Measurements from ENCODE around the gene MMS19. TPM values are rescaled to one million over a fixed set of nuclear protein-coding genes. Genes with fewer than 3 reads are reported as not detected.
A peak's percentile ranks its signal among the peaks of the same experiment; 100 is the strongest.
"Not testable (repeated sequence)": the region's sequence is repeated elsewhere in the genome, so short reads cannot be mapped to it uniquely, and the experiment has no call there.

MMS19 gene
- polyA plus RNA-seq, 2 donors, result 37.8 to 45.1 TPM

GRCh38 chr10:97538839-97539238, 40.6 kb upstream of the MMS19 start:
- H3K4me1 ChIP-seq (ENCODE audit: control insufficient read depth in 2 of 2, insufficient read depth in 2 of 2, low read length in 1 of 2), result peaks cover 9 to 26% of the 10 kb centered on the region in 2 donors
- peak overlapping the region; percentile 69 to 75 for H3K27ac ChIP-seq (ENCODE audit: low read depth in 2 of 2, low read length in 1 of 2)
- 59 to 75% methylated on average over 4 of the region's 4 CpGs for WGBS, 2 donors

GRCh38 chr10:97538411-97538810, 40.2 kb upstream of the MMS19 start:
- H3K27ac ChIP-seq (ENCODE audit: low read depth in 2 of 2, low read length in 1 of 2), result peak overlapping the region; percentile 36 to 75
- no peak overlapping the region for H3K4me3 ChIP-seq (ENCODE audit: low read depth in 1 of 2, low read length in 2 of 2)
- peaks cover 9 to 24% of the 10 kb centered on the region in 2 donors for H3K4me1 ChIP-seq (ENCODE audit: control insufficient read depth in 2 of 2, insufficient read depth in 2 of 2, low read length in 1 of 2)
- H3K36me3 ChIP-seq (ENCODE audit: control insufficient read depth in 2 of 2, insufficient read depth in 2 of 2, low read length in 1 of 2), result no peaks in the 10 kb centered on the region
- 57 to 66% methylated on average over 4 of the region's 4 CpGs for WGBS, 2 donors
- H3K9me3 ChIP-seq (ENCODE audit: control insufficient read depth in 2 of 2, insufficient read depth in 1 of 2, low read depth in 1 of 2, low read length in 1 of 2), result no peaks in the 10 kb centered on the region
- no peaks in the 10 kb centered on the region for H3K27me3 ChIP-seq (ENCODE audit: control insufficient read depth in 1 of 2, insufficient read depth in 2 of 2, low read length in 2 of 2)

More at GRCh38 chr10:97538839-97539238, 40.6 kb upstream of the MMS19 start:
- Histone ChIP-seq H3K9me3 (ENCODE audit: control insufficient read depth in 2 of 2, insufficient read depth in 1 of 2, low read depth in 1 of 2, low read length in 1 of 2) (no peaks in the 10 kb centered on the region), H3K27me3 (ENCODE audit: control insufficient read depth in 1 of 2, insufficient read depth in 2 of 2, low read length in 2 of 2) (no peaks in the 10 kb centered on the region), H3K36me3 (ENCODE audit: control insufficient read depth in 2 of 2, insufficient read depth in 2 of 2, low read length in 1 of 2) (no peaks in the 10 kb centered on the region), H3K4me3 (ENCODE audit: low read depth in 1 of 2, low read length in 2 of 2) (no peak overlapping the region)

- no peaks in the 10 kb centered on the region for H3K27me3 ChIP-seq (ENCODE audit: control insufficient read depth in 1 of 2, insufficient read depth in 2 of 2, low read length in 2 of 2)
- H3K4me3 ChIP-seq (ENCODE audit: low read depth in 1 of 2, low read length in 2 of 2), result no peak overlapping the region
- H3K36me3 ChIP-seq (ENCODE audit: control insufficient read depth in 2 of 2, insufficient read depth in 2 of 2, low read length in 1 of 2), result no peaks in the 10 kb centered on the region
- H3K9me3 ChIP-seq (ENCODE audit: control insufficient read depth in 2 of 2, insufficient read depth in 1 of 2, low read depth in 1 of 2, low read length in 1 of 2), result no peaks in the 10 kb centered on the region
- no peak overlapping the region for H3K27ac ChIP-seq (ENCODE audit: low read depth in 2 of 2, low read length in 1 of 2)
- peaks cover 2 to 17% of the 10 kb centered on the region in 2 donors for H3K4me1 ChIP-seq (ENCODE audit: control insufficient read depth in 2 of 2, insufficient read depth in 2 of 2, low read length in 1 of 2)
- WGBS, 2 donors, result 89 to 91% methylated on average over 5 of the region's 5 CpGs
Measured at GRCh38 chr10:97537186-97537869, 39.1 kb upstream of the MMS19 start.

GRCh38 chr10:97534746-97535367, 36.6 kb upstream of the MMS19 start:
- WGBS, 2 donors, result 84 to 90% methylated on average over 6 of the region's 6 CpGs
- no peaks in the 10 kb centered on the region for H3K36me3 ChIP-seq (ENCODE audit: control insufficient read depth in 2 of 2, insufficient read depth in 2 of 2, low read length in 1 of 2)
- peaks cover 0 to 8% of the 10 kb centered on the region in 2 donors for H3K4me1 ChIP-seq (ENCODE audit: control insufficient read depth in 2 of 2, insufficient read depth in 2 of 2, low read length in 1 of 2)
- no peak overlapping the region for H3K27ac ChIP-seq (ENCODE audit: low read depth in 2 of 2, low read length in 1 of 2)
- no peaks in the 10 kb centered on the region for H3K27me3 ChIP-seq (ENCODE audit: control insufficient read depth in 1 of 2, insufficient read depth in 2 of 2, low read length in 2 of 2)
- H3K9me3 ChIP-seq (ENCODE audit: control insufficient read depth in 2 of 2, insufficient read depth in 1 of 2, low read depth in 1 of 2, low read length in 1 of 2), result no peaks in the 10 kb centered on the region
- no peak overlapping the region for H3K4me3 ChIP-seq (ENCODE audit: low read depth in 1 of 2, low read length in 2 of 2)

GRCh38 chr10:97533888-97534287, 35.7 kb upstream of the MMS19 start:
- Histone ChIP-seq H3K9me3 (ENCODE audit: control insufficient read depth in 2 of 2, insufficient read depth in 1 of 2, low read depth in 1 of 2, low read length in 1 of 2) (no peaks in the 10 kb centered on the region), H3K4me3 (ENCODE audit: low read depth in 1 of 2, low read length in 2 of 2) (no peak overlapping the region), H3K4me1 (ENCODE audit: control insufficient read depth in 2 of 2, insufficient read depth in 2 of 2, low read length in 1 of 2) (peaks cover 0 to 4% of the 10 kb centered on the region in 2 donors), H3K36me3 (ENCODE audit: control insufficient read depth in 2 of 2, insufficient read depth in 2 of 2, low read length in 1 of 2) (no peaks in the 10 kb centered on the region), H3K27me3 (ENCODE audit: control insufficient read depth in 1 of 2, insufficient read depth in 2 of 2, low read length in 2 of 2) (no peaks in the 10 kb centered on the region), H3K27ac (ENCODE audit: low read depth in 2 of 2, low read length in 1 of 2) (no peak overlapping the region)
- 70 to 82% methylated on average over 6 of the region's 6 CpGs for WGBS, 2 donors

GRCh38 chr10:97532935-97533671, 34.9 kb upstream of the MMS19 start:
- H3K27ac ChIP-seq (ENCODE audit: low read depth in 2 of 2, low read length in 1 of 2), result no peak overlapping the region
- H3K36me3 ChIP-seq (ENCODE audit: control insufficient read depth in 2 of 2, insufficient read depth in 2 of 2, low read length in 1 of 2), result no peaks in the 10 kb centered on the region
- H3K9me3 ChIP-seq (ENCODE audit: control insufficient read depth in 2 of 2, insufficient read depth in 1 of 2, low read depth in 1 of 2, low read length in 1 of 2), result no peaks in the 10 kb centered on the region
- 75 to 82% methylated on average over 12 of the region's 12 CpGs for WGBS, 2 donors
- no peaks in the 10 kb centered on the region for H3K27me3 ChIP-seq (ENCODE audit: control insufficient read depth in 1 of 2, insufficient read depth in 2 of 2, low read length in 2 of 2)
- H3K4me1 ChIP-seq (ENCODE audit: control insufficient read depth in 2 of 2, insufficient read depth in 2 of 2, low read length in 1 of 2), result peaks cover 0 to 4% of the 10 kb centered on the region in 2 donors
- no peak overlapping the region for H3K4me3 ChIP-seq (ENCODE audit: low read depth in 1 of 2, low read length in 2 of 2)

- H3K36me3 ChIP-seq (ENCODE audit: control insufficient read depth in 2 of 2, insufficient read depth in 2 of 2, low read length in 1 of 2), result no peaks in the 10 kb centered on the region
Measured at GRCh38 chr10:97531401-97531986, 33.3 kb upstream of the MMS19 start.

GRCh38 chr10:97529685-97530465, 31.7 kb upstream of the MMS19 start:
- Histone ChIP-seq H3K4me1 (ENCODE audit: control insufficient read depth in 2 of 2, insufficient read depth in 2 of 2, low read length in 1 of 2) (peaks cover 0 to 4% of the 10 kb centered on the region in 2 donors), H3K27me3 (ENCODE audit: control insufficient read depth in 1 of 2, insufficient read depth in 2 of 2, low read length in 2 of 2) (no peaks in the 10 kb centered on the region), H3K9me3 (ENCODE audit: control insufficient read depth in 2 of 2, insufficient read depth in 1 of 2, low read depth in 1 of 2, low read length in 1 of 2) (no peaks in the 10 kb centered on the region), H3K36me3 (ENCODE audit: control insufficient read depth in 2 of 2, insufficient read depth in 2 of 2, low read length in 1 of 2) (no peaks in the 10 kb centered on the region), H3K27ac (ENCODE audit: low read depth in 2 of 2, low read length in 1 of 2) (no peak overlapping the region), H3K4me3 (ENCODE audit: low read depth in 1 of 2, low read length in 2 of 2) (no peak overlapping the region)
- WGBS, 2 donors, result 64 to 68% methylated on average over 9 to 14 of the region's 14 CpGs

More at GRCh38 chr10:97531401-97531986, 33.3 kb upstream of the MMS19 start:
- 87 to 91% methylated on average over 10 of the region's 10 CpGs for WGBS, 2 donors
- no peaks in the 10 kb centered on the region for H3K27me3 ChIP-seq (ENCODE audit: control insufficient read depth in 1 of 2, insufficient read depth in 2 of 2, low read length in 2 of 2)
- no peak overlapping the region for H3K4me3 ChIP-seq (ENCODE audit: low read depth in 1 of 2, low read length in 2 of 2)
- peaks cover 0 to 4% of the 10 kb centered on the region in 2 donors for H3K4me1 ChIP-seq (ENCODE audit: control insufficient read depth in 2 of 2, insufficient read depth in 2 of 2, low read length in 1 of 2)
- H3K9me3 ChIP-seq (ENCODE audit: control insufficient read depth in 2 of 2, insufficient read depth in 1 of 2, low read depth in 1 of 2, low read length in 1 of 2), result no peaks in the 10 kb centered on the region
- H3K27ac ChIP-seq (ENCODE audit: low read depth in 2 of 2, low read length in 1 of 2), result no peak overlapping the region

GRCh38 chr10:97528876-97529275, 30.7 kb upstream of the MMS19 start:
- not testable (repeated sequence) for H3K36me3 ChIP-seq (ENCODE audit: control insufficient read depth in 2 of 2, insufficient read depth in 2 of 2, low read length in 1 of 2); H3K9me3 ChIP-seq (ENCODE audit: control insufficient read depth in 2 of 2, insufficient read depth in 1 of 2, low read depth in 1 of 2, low read length in 1 of 2); H3K27ac ChIP-seq (ENCODE audit: low read depth in 2 of 2, low read length in 1 of 2); H3K27me3 ChIP-seq (ENCODE audit: control insufficient read depth in 1 of 2, insufficient read depth in 2 of 2, low read length in 2 of 2); H3K4me3 ChIP-seq (ENCODE audit: low read depth in 1 of 2, low read length in 2 of 2); H3K4me1 ChIP-seq (ENCODE audit: control insufficient read depth in 2 of 2, insufficient read depth in 2 of 2, low read length in 1 of 2)
- 93 to 96% methylated on average over 15 to 27 of the region's 29 CpGs for WGBS, 2 donors

All from esophagus (tissue), 2 donors.